Lung microvascular endothelial cell (primary cell): Measurements from ENCODE around the gene RHBDL2. TPM values are rescaled to one million over a fixed set of nuclear protein-coding genes. Genes with fewer than 3 reads are reported as not detected.
"Not testable (repeated sequence)": the region's sequence is repeated elsewhere in the genome, so short reads cannot be mapped to it uniquely, and the experiment has no call there.

Experiments
- DNase-seq, 2 donors: peaks; one replicate each; pipeline versions ENCODE4 v3.0.0 to v3.0.0-alpha.2; 2010; ENCODE audit warnings: low read depth in 2 of 2
- total RNA-seq: library from RNA; depleted of rRNA; stranded (reverse); fragments of >200 nt; gene quantifications from 2 replicates; pipeline ENCODE4 v1.2.1, GENCODE V29; 2014

The RHBDL2 gene, protein sequence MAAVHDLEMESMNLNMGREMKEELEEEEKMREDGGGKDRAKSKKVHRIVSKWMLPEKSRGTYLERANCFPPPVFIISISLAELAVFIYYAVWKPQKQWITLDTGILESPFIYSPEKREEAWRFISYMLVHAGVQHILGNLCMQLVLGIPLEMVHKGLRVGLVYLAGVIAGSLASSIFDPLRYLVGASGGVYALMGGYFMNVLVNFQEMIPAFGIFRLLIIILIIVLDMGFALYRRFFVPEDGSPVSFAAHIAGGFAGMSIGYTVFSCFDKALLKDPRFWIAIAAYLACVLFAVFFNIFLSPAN
- not detected in 2 replicates for total RNA-seq

DNA sequence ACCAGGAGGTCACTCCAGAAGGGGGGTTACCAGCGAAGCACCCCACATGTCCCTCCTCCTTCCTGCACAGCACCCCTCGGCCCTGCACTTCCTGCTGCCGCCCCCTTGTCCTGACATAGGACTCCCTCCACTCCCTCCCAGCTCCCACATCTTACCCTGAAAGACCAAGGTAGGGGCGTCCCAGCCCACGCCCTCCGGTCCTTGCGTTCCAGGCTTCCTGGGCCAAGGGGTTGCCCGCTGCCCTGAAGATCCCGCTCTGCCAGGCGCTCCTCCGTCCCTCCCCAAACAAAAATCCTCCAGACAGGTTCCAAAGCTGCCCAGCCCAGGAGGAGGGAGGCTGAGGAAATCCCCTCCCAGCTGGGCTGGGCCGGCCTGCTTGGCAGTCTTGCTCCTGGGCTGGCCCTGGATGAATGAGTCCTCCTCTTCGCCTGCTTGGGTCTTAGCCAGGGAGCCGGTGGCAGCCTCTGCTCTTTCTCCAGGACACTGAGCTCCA, at the start of gene RHBDL2:
Gene RHBDL2, minus strand, starts transcription at position 304 of the 493 bp plus-strand sequence. CDS start 22,618 bp downstream, outside the sequence.
- DNase-seq, result peak in 1 of 2 donors; percentile 41

- DNase-seq, result peak; percentile 98 to 99
Observed at GRCh38 chr1:38990738-38991637, 49.4 kb upstream of the RHBDL2 start, which contains the start of gene AKIRIN1. Gene AKIRIN1 (plus strand): TSS chr1:38991276. CDS start chr1:38991381, 105 bp downstream.

DNA sequence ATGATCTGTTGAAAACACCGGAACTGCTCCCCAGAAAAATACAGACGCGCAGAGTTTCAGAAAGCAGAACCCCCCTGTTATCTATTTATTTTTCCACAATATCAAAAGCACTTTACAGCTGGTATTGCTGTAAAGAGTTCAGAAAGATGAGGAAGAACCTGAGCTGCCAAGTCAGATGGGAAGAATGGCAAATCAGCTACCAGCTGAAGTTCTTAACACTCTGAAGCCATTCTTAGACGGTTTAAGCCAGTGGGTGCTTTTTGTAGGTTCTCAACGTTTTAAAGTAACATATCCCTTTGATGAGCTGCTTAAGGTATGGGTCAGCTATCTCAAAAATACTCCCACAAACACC, 48.7 kb upstream of the RHBDL2 start:
- peak; percentile 15 to 23 for DNase-seq

GRCh38 chr1:38989979-38990378, 48.3 kb upstream of the RHBDL2 start:
- no peak for DNase-seq

DNA sequence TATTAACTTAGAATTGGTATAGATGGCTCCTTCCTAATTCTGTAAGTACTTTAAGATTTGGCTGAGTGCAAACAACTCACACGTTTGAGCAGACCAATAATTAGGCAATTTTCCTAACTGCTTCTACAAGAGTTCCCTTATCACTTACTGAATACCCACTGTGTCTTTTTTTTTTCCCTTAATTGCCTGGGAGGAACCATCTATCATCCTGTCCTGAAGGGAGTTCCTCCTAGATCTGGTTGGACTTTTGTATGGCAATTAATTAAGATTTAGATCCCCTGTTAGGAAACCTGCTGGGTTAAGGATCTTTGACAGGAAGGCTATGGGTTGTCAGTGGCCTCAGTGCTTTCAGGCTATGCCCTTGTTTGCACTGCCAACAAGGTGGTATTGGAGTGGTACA, 37.8 kb upstream of the RHBDL2 start:
- not testable (repeated sequence) for DNase-seq

- not testable (repeated sequence) for DNase-seq
Observed at GRCh38 chr1:38978245-38978542, 36.6 kb upstream of the RHBDL2 start.

DNA sequence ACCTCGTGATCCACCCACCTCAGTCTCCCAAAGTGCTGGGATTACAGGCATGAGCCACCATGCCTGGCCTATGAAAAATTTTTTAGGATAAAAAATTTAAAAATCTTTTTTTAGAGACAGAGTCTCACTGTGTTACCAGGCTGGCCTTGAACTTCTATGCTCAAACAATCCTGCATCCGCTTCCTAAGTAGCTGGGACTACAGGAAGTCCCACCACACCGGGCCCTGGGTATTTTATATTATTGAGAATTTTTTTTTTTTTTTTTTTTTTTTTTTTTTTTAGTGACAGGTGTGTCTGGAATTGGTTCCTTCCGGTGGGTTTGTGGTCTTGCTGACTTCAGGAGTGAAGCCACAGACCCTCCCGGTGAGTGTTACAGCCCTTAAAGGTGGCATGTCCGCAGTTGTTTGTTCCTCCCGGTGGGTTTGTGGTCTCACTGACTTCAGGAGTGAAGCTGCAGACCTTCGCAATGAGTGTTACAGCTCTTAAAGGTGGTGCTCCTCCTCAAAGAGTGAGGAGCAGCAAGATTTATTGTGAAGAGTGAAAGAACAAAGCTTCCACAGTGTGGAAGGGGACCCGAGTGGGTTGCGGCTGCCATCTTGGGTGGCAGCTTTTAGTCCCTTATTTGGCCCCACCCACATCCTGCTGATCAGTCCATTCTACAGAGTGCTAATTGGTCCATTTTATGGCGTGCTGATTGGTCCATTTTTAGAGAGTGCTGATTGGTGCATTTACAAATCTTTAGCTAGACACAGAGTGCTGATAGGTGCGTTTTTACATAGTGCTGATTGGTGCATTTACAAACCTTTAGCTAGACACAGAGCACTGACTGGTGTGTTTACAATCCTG, 36.0 kb upstream of the RHBDL2 start:
- not testable (repeated sequence) for DNase-seq

- DNase-seq, result no peak
Observed at GRCh38 chr1:38973659-38974437, 32.2 kb upstream of the RHBDL2 start.

GRCh38 chr1:38973145-38973544, 31.5 kb upstream of the RHBDL2 start:
- DNase-seq, result not testable (repeated sequence)

- DNase-seq, result peak in 1 of 2 donors; percentile 3
Observed at GRCh38 chr1:38964140-38964548, 22.5 kb upstream of the RHBDL2 start.

GRCh38 chr1:38962560-38962959, 20.9 kb upstream of the RHBDL2 start:
- DNase-seq, result no peak

DNA sequence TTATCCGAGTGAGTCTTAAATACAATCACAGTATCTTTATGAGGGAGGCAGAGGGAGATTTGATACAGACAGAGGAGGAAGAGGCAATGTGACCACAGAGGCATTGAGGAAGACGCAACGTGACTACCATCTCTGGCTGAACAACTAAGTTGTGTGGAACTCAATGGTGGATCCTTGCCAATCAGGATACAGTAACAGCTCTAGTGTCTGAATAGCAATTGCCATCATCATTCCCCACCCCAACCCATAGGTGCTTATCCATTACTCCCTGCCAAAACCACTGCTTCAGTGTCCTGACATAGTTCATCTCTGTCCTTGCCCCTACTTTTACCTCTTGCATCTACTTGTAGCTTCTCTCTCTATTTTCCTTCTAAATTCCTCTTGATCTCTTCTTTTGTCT, 20.5 kb upstream of the RHBDL2 start:
- DNase-seq, result peak; percentile 35 to 46

GRCh38 chr1:38958967-38959366, 17.3 kb upstream of the RHBDL2 start:
- peak in 1 of 2 donors; percentile 41 for DNase-seq

- DNase-seq, result no peak
Observed at GRCh38 chr1:38953433-38953860, 11.8 kb upstream of the RHBDL2 start.

GRCh38 chr1:38950553-38950952, 8.9 kb upstream of the RHBDL2 start:
- DNase-seq, result no peak

DNA sequence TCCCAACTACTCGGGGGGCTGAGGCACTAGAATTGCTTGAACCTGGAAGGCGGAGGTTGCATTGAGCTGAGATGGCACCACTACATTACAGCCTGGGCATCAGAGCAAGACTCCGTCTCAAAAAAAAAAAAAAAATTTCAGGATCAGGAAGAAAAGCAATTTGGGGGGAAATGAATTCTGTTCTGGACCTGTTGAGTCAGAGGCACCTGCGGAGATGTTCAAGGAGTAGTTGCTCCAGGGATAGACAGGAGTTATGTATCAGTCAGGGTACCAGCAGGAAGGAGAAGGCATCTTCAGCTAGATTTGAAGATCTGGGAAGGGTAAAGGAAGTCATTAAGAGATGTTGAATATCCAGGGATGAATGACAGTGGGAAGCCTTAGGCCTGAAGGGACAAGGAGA, 2.9 kb upstream of the RHBDL2 start:
- no peak for DNase-seq

- DNase-seq, result no peak
Observed at GRCh38 chr1:38942664-38943428, 1.2 kb upstream of the RHBDL2 start.

- DNase-seq, result peak in 1 of 2 donors; percentile 4
Observed at GRCh38 chr1:38941093-38941492, 537 bp downstream of the RHBDL2 start.

DNA sequence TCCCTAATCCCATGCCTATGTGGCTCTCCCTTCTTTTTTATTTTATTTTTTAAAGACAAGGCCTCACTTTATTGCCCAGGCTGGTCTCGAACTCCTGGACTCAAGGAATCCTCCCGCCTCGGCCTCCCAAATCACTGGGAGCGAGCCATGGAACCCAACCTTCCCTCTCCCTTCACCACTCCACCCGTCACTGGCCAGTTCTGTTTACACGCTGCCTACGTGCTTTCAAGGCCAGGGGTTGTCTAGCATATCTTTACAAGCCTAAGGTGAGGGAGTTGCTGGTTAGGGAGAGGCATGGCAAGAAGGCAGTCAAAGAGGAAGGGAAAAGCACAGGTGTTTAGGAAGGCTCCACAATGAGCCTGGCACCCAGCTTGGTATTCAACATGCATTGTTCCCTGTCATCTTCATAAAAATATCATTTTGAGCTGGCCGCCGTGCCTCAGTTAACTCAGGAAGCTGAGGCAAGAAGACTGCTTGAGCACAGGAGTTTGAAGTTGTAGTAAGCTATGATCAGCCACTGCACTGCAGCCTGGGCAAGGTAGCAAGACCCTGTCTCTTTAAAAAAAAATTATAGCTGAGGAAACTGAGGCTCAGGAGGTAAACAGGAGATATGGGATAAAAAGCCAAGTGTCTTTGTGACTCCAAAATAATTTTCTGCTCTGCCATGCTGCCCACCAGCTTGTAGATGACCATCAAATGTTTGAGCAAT, 1.1 kb downstream of the RHBDL2 start:
- no peak for DNase-seq
